Hepatic stellate cell (primary cell): ENCODE measurements around the gene LORICRIN.

ENCODE experiments used
- DNase-seq: peaks from one replicate; pipeline ENCODE4 v3.0.0; 2011; ENCODE audit warnings: low spot score

The LORICRIN gene

DNA sequence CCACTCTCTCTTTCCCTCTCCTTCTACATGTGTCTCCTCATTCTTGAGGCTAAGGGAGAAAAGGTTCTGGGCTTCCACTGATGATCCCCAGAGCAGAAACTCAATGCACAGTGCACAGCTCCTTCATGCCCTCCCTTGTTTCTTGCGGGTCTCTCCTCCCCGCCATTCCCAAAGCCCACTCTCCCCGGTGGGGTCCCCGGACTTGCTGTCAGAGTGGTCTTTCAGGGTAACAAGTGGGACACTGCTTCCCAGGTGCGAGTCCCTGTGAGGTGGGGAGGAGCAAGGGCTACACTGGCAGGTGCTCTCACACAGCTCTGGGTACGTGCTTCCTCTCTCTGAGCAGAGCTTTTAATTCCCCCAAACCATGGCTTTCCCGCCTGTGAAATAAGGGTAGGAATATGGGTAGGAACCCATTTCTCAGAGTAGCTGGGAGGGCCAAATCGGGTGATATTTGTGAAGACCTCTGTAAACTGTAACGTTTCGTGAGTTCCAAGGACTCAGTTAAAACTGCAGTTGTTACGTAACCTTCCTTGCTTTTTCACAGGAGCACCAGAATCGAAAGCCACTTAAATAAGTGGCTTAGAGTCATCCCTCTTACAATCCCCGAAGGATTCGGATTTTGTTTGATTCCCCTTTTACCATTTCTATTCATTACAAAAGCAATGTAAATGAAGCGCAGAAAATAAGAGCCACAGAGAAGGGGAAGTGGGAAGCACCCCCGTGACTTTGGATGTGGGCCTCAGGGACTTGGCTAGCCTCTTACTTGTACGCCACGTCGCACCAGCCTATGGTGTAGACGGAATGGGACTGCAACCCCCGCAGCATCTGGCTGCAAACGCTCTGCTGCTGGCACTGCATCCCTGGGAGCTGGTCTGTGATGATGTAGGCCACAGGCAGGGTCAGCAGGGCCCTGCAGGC, 47.1 kb downstream of the LORICRIN start:
- DNase-seq, result no peak

- DNase-seq, result no peak
These were observed 47.7 kb downstream of the LORICRIN start for GRCh38 chr1:153307221-153307600.

DNA sequence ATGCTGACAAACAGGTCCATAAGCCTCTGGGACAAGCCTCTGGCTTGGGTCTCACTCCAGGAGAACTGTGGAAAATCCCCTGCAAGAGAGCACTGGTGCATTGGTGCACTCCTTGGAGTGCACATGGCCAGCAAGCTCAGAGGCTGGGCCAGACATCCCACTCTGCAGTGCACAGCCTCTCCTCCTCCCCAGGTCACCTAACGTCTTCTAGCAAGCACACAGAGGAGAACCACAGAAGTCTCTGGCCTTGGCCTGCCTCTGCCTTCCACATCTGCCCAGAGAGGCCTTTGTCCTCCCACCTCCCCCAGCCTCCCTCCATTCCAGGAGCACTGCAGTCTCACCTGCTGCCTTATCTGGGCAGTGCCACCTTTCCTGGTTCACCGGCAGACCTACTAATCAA, 49.1 kb downstream of the LORICRIN start:
- no peak for DNase-seq

DNA sequence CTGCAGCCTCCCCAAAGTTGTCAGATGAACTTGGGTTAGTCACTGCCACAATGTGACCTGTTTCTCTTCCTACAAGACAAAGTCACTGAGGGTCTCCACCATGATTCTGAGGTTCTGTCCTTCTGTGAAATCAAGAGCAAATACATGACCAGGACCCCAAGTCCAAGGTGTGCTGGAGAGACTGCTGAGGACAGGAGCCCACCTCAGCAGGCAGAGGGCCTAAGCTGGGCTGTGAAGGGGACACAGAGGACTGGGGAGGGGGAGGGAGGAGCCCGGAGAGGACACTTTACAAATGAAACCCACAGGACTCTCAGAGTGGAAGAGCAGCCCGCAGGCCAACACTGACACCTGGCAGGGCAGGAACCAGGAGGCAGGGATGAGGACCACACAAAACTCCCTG, 50.0 kb downstream of the LORICRIN start:
- no peak for DNase-seq

- DNase-seq, result no peak
These were observed 51.0 kb downstream of the LORICRIN start for GRCh38 chr1:153310526-153310925.
